Endodermal cell (in vitro differentiated cells): ENCODE data around the gene IL6R. TPM values are rescaled to one million over a fixed set of nuclear protein-coding genes. Genes with fewer than 3 reads are reported as not detected.

ENCODE experiments used
- DNase-seq: peaks from one replicate; pipeline ENCODE4 v3.0.0-alpha.2; 2017
- H3K27ac ChIP-seq: 2 replicates; pipeline ENCODE4 v1.5.1; 2013; ENCODE audit warnings: mild to moderate bottlenecking, low read depth, low read length, moderate library complexity
- H3K27me3 ChIP-seq: 2 replicates; pipeline ENCODE4 v1.6.1; 2013; ENCODE audit warnings: mild to moderate bottlenecking, low read length, moderate library complexity; ENCODE audit not compliant: insufficient read depth, control insufficient read depth, poor library complexity, severe bottlenecking
- H3K36me3 ChIP-seq: 2 replicates; pipeline ENCODE4 v1.7.0; 2013; ENCODE audit warnings: mild to moderate bottlenecking, low read length, moderate library complexity; ENCODE audit not compliant: control insufficient read depth, insufficient read depth
- H3K4me1 ChIP-seq: one replicate; pipeline ENCODE4 v1.7.0; 2013; ENCODE audit warnings: low read length; ENCODE audit not compliant: control insufficient read depth, insufficient read depth
- H3K4me3 ChIP-seq: 2 replicates; pipeline ENCODE4 v1.5.1; 2013; ENCODE audit warnings: mild to moderate bottlenecking, low read length, moderate library complexity
- H3K9ac ChIP-seq: 2 replicates; pipeline ENCODE4 v1.6.1; 2013; ENCODE audit warnings: mild to moderate bottlenecking, low read length, moderate library complexity; ENCODE audit not compliant: poor library complexity, severe bottlenecking; ENCODE audit errors: extremely low read depth
- H3K9me3 ChIP-seq: 2 replicates; pipeline ENCODE4 v1.6.1; 2013; ENCODE audit warnings: mild to moderate bottlenecking, low read length, moderate library complexity; ENCODE audit not compliant: control insufficient read depth
- H3K27ac Mint-ChIP-seq: 2 replicates; pipeline ENCODE4 v1.8.0; 2020; ENCODE audit warnings: mixed read lengths
- H3K27me3 Mint-ChIP-seq: 2 replicates; pipeline ENCODE4 v1.8.0; 2021; ENCODE audit warnings: mild to moderate bottlenecking, mixed read lengths; ENCODE audit not compliant: insufficient read depth
- H3K36me3 Mint-ChIP-seq: 2 replicates; pipeline ENCODE4 v1.8.0; 2020; ENCODE audit warnings: low read depth, mixed read lengths
- H3K4me1 Mint-ChIP-seq: 2 replicates; pipeline ENCODE4 v1.8.0; 2020; ENCODE audit warnings: mixed read lengths
- H3K4me3 Mint-ChIP-seq: 2 replicates; pipeline ENCODE4 v1.8.0; 2020; ENCODE audit warnings: mild to moderate bottlenecking, moderate library complexity, mixed read lengths
- H3K9me3 Mint-ChIP-seq: 2 replicates; pipeline ENCODE4 v1.8.0; 2020; ENCODE audit warnings: mild to moderate bottlenecking, mixed read lengths
- CTCF ChIP-seq: fragments of 200-600 bp; sonication (generic); conservative IDR thresholded peaks from 2 replicates; pipeline ENCODE4 v1.5.0; 2021; ENCODE audit warnings: antibody characterized with exemption, mild to moderate bottlenecking
- WGBS, 2 experiments: methylation state at CpG; one replicate each; pipeline versions ENCODE4 v1.1.5 to v1.1.7; 2013; ENCODE audit warnings: missing lambda C conversion rate in 2 of 2, mixed read lengths in 1 of 2; ENCODE audit not compliant: insufficient coverage in 1 of 2, insufficient read length in 1 of 2; 5-methylcytosine and 5-hydroxymethylcytosine counted together
- total RNA-seq, 2 donors: library from RNA; stranded (reverse); fragmentation: NEBNext Ultra II Directional in 1 of 2; extraction: Animal tissue kit (Norgen Biotek cat#: 25700) in 1 of 2; gene quantifications; 2 replicates in 1 of 2; 3 replicates in 1 of 2; pipeline ENCODE4 v1.2.1, GENCODE V29; 2021

IL6R gene
- total RNA-seq, 2 donors from 2014 or later = 0.77 to 1.0 TPM

GRCh38 chr1:154423304-154423987 lies 18.3 kb downstream of the IL6R start:
- Histone ChIP-seq H3K27ac (peak overlapping the region; percentile 50), H3K4me1 (no peaks in the 10 kb centered on the region), H3K9me3 (no peaks in the 10 kb centered on the region), H3K4me3 (no peak overlapping the region), H3K27me3 (no peaks in the 10 kb centered on the region), H3K36me3 (no peaks in the 10 kb centered on the region), H3K9ac (no peak overlapping the region)
- Mint-ChIP-seq H3K4me1 (peaks cover 5% of the 10 kb centered on the region), H3K9me3 (no peaks in the 10 kb centered on the region), H3K36me3 (no peaks in the 10 kb centered on the region), H3K27ac (no peak overlapping the region), H3K27me3 (peaks cover 6% of the 10 kb centered on the region), H3K4me3 (no peak overlapping the region)
- TF ChIP-seq CTCF = no peak
- WGBS, 2 experiments = 71 to 72% methylated on average over 5 of the region's 5 CpGs
- no peak for DNase-seq

GRCh38 chr1:154423988-154424326 lies 18.8 kb downstream of the IL6R start:
- H3K4me3 ChIP-seq = no peak overlapping the region
- peak overlapping the region; percentile 50 for H3K27ac ChIP-seq
- no peaks in the 10 kb centered on the region for H3K9me3 ChIP-seq
- H3K27ac Mint-ChIP-seq = no peak overlapping the region
- no peak overlapping the region for H3K9ac ChIP-seq
- H3K27me3 Mint-ChIP-seq = peaks cover 8% of the 10 kb centered on the region
- no peaks in the 10 kb centered on the region for H3K36me3 ChIP-seq
- H3K27me3 ChIP-seq = no peaks in the 10 kb centered on the region
- peaks cover 5% of the 10 kb centered on the region for H3K4me1 Mint-ChIP-seq
- no peaks in the 10 kb centered on the region for H3K4me1 ChIP-seq
- no peaks in the 10 kb centered on the region for H3K9me3 Mint-ChIP-seq
- WGBS, 2 experiments = 86 to 88% methylated on average over 5 to 7 of the region's 7 CpGs
- no peak for DNase-seq
- no peak overlapping the region for H3K4me3 Mint-ChIP-seq
- TF ChIP-seq CTCF = no peak
- H3K36me3 Mint-ChIP-seq = no peaks in the 10 kb centered on the region

- no peaks in the 10 kb centered on the region for H3K4me1 ChIP-seq
- no peak overlapping the region for H3K4me3 Mint-ChIP-seq
These were observed 20.0 kb downstream of the IL6R start for GRCh38 chr1:154425172-154425571.

More at GRCh38 chr1:154425172-154425571, 20.0 kb downstream of the IL6R start:
- Mint-ChIP-seq H3K27ac (no peak overlapping the region), H3K36me3 (no peaks in the 10 kb centered on the region), H3K4me1 (peaks cover 4% of the 10 kb centered on the region), H3K27me3 (peaks cover 6% of the 10 kb centered on the region), H3K9me3 (no peaks in the 10 kb centered on the region)
- Histone ChIP-seq H3K4me3 (no peak overlapping the region), H3K27me3 (no peaks in the 10 kb centered on the region), H3K9me3 (no peaks in the 10 kb centered on the region), H3K9ac (no peak overlapping the region), H3K27ac (no peak overlapping the region), H3K36me3 (no peaks in the 10 kb centered on the region)
- WGBS, 2 experiments = 94 to 96% methylated on average over 5 to 6 of the region's 6 CpGs
- TF ChIP-seq CTCF = no peak
- DNase-seq = no peak
